ENCODE data around the gene MACROD2. TPM values are rescaled to one million over a fixed set of nuclear protein-coding genes. Genes with fewer than 3 reads are reported as not detected.

Gene MACROD2
- total RNA-seq, 1 donor from 2014 or later, result 1.6 TPM

DNA sequence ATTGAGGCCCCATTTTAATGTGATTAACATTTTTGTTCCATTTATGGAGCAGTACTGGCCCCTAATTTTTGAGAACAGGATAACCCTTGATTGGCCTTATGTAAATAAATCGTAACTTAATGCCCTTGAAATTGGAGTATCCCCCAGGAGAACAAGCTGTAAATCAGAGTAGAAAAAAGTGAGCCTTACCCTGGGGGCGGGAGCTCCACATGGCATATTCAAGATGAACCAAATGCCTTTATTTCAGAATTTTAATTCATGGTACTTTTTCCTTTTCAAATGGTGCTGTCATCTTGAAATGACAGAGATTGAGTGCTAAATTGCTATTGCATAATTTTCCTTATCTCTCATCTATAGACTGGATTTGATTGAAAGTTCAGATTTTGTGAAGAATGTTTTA is 1151.6 kb downstream of the MACROD2 start:
- H3K36me3 ChIP-seq (ENCODE audit: control insufficient read depth, insufficient read depth, low read length), result no peaks in the 10 kb centered on the region
- no peak for TF ChIP-seq CTCF (IDR thresholded peaks at IDR 0.05; ENCODE audit: insufficient read depth, low read length, severe bottlenecking)
- FAIRE-seq, result no peak
- no peak overlapping the region for H3K4me3 ChIP-seq (ENCODE audit: low read depth, low read length)
- no peaks in the 10 kb centered on the region for H3K27me3 ChIP-seq (ENCODE audit: control insufficient read depth, insufficient read depth, low read length)
- no peak for DNase-seq (ENCODE audit: low read depth)

DNA sequence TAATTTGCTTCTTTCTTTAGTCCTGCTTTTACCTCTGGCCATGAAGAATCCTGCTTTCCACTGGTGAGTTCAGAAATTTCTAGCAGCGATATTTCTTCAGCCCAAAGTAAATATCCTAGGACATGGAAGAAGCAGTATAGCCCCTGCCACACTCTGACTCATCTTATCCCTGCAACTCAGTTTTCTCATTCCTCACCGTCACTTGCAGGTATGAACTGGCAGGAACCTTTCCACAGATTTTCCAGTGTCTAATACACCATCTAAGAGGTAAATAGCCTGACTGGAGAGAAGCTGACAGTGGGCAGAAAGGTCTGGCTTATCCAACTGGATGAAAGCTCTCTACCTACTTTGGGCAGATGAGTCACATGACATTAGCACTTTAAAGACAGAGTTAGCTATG is 1158.8 kb downstream of the MACROD2 start:
- Histone ChIP-seq H3K4me3 (ENCODE audit: low read depth, low read length) (no peak overlapping the region), H3K36me3 (ENCODE audit: control insufficient read depth, insufficient read depth, low read length) (no peaks in the 10 kb centered on the region), H3K27me3 (ENCODE audit: control insufficient read depth, insufficient read depth, low read length) (no peaks in the 10 kb centered on the region)
- FAIRE-seq, result no peak
- no peak for TF ChIP-seq CTCF (IDR thresholded peaks at IDR 0.05; ENCODE audit: insufficient read depth, low read length, severe bottlenecking)
- peak; percentile 90 for DNase-seq (ENCODE audit: low read depth)

DNA sequence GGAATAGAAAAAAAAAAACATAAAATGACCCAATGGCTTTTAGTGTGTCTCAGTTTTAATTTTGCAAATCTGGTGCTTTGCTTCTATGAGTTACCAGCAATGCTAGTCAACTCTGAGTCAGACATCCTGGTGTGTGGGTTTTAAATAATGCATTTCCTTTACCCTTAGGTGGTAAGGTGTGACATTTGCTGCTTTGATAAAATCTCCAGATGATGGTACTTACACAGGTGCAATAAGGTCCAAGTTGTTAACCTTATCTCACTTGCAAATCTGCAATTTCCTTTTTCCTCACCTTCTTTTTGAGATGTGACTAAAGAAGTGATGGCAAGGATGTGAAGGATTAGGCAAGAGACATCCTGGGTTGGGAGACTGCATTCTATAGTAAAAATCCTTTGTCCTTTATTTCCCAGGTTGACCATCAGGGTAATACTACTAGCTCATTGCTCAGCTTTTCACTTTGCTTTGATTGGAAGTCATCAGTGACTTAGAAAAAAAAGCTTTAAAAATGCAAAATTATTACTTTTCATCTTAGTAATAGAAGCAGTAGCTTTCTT is 1160.6 kb downstream of the MACROD2 start:
- H3K27me3 ChIP-seq (ENCODE audit: control insufficient read depth, insufficient read depth, low read length), result no peaks in the 10 kb centered on the region
- no peak overlapping the region for H3K4me3 ChIP-seq (ENCODE audit: low read depth, low read length)
- no peaks in the 10 kb centered on the region for H3K36me3 ChIP-seq (ENCODE audit: control insufficient read depth, insufficient read depth, low read length)
- TF ChIP-seq CTCF (IDR thresholded peaks at IDR 0.05; ENCODE audit: insufficient read depth, low read length, severe bottlenecking), result no peak
- DNase-seq (ENCODE audit: low read depth), result peak; percentile 89
- no peak for FAIRE-seq

DNA sequence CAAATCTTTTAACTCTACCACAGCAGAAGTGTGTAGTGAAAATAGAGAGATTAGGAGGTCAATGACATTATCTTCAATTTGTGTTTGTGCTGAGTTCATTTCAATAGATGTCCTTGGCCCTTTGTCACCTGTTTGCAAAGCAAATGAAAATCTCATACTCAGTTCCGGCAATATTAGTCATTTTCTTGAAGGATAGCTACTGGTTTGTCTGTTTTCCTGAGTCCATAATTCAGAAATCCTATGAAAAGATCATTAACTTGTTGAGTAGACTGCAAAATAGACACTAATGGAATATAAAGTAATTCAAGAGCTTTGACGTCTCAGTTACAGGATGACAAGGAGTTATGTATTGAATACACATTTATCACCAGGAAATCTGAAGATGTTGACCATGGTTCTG is 1163.2 kb downstream of the MACROD2 start:
- no peak for FAIRE-seq
- no peak overlapping the region for H3K4me3 ChIP-seq (ENCODE audit: low read depth, low read length)
- TF ChIP-seq CTCF (IDR thresholded peaks at IDR 0.05; ENCODE audit: insufficient read depth, low read length, severe bottlenecking), result no peak
- H3K27me3 ChIP-seq (ENCODE audit: control insufficient read depth, insufficient read depth, low read length), result no peaks in the 10 kb centered on the region
- DNase-seq (ENCODE audit: low read depth), result no peak
- H3K36me3 ChIP-seq (ENCODE audit: control insufficient read depth, insufficient read depth, low read length), result no peaks in the 10 kb centered on the region

DNA sequence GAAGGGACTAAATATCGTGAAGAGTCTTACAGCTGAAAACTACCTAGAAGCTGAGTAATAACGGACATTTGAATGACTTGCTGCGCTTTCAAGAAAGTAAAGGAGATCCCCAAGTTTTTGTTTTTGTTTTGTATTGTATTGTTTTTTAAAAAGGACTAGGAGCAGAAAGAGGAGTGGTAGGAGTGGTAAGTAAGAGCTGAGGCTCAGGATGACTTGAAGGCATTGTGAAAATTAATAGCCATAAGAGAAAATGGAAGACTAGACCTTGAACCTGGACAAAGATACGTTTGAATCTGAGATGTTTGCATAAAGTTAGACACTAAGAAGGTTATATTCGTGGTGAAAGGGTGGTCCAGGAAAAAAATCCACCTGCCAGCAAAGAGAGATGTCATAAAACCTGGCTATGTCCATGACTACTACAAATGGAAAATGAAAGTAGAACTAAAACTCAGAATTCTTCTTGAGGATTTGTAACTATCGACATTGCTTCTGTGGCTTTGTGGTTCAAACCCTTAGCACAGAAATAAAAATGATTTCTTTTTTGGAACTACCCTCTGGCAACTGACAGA is 1166.8 kb downstream of the MACROD2 start:
- no peak for DNase-seq (ENCODE audit: low read depth)
- H3K4me3 ChIP-seq (ENCODE audit: low read depth, low read length), result no peak overlapping the region
- TF ChIP-seq CTCF (IDR thresholded peaks at IDR 0.05; ENCODE audit: insufficient read depth, low read length, severe bottlenecking), result no peak
- no peaks in the 10 kb centered on the region for H3K27me3 ChIP-seq (ENCODE audit: control insufficient read depth, insufficient read depth, low read length)
- no peak for FAIRE-seq
- H3K36me3 ChIP-seq (ENCODE audit: control insufficient read depth, insufficient read depth, low read length), result no peaks in the 10 kb centered on the region

DNA sequence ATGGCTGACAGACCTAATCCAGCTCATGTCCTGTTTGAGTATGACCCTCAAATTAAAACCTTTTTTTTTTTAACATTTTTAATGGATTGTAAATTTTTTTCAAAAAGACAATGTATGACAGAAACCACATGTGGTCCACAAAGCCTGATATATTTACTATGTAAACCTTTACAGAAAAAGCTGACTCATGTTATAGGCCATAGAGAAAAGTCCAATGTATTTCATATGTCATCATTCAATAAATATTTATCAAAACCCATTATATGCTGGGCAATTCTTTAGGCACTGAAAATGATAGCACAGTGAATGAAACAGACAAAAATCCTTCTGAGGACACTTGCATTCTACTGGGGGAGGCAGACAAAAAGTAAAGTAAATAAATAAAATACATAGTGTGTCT is 1168.3 kb downstream of the MACROD2 start:
- TF ChIP-seq CTCF (IDR thresholded peaks at IDR 0.05; ENCODE audit: insufficient read depth, low read length, severe bottlenecking), result no peak
- no peak for FAIRE-seq

More for the DNA sequence above, 1168.3 kb downstream of the MACROD2 start:
- peak; percentile 15 for DNase-seq (ENCODE audit: low read depth)
- H3K4me3 ChIP-seq (ENCODE audit: low read depth, low read length), result no peak overlapping the region
- no peaks in the 10 kb centered on the region for H3K36me3 ChIP-seq (ENCODE audit: control insufficient read depth, insufficient read depth, low read length)
- no peaks in the 10 kb centered on the region for H3K27me3 ChIP-seq (ENCODE audit: control insufficient read depth, insufficient read depth, low read length)

Measured in bronchial epithelial cell (primary cell).